Tibial artery (tissue), 4 donors: ENCODE measurements around the gene GTPBP6.

Source experiments
- DNase-seq, 2 donors: peaks; one replicate each; pipeline ENCODE4 v3.0.0-alpha.2; 2019
- H3K27ac ChIP-seq, 2 donors: fragments of 200-600 bp; sonication (generic) in 1 of 2; 1 replicate in 1 of 2; 2 replicates in 1 of 2; pipeline ENCODE4 v1.5.1; 2018 to 2019; ENCODE audit warnings: mild to moderate bottlenecking in 1 of 2
- H3K27me3 ChIP-seq, 2 donors: fragments of 200-600 bp; sonication (generic) in 1 of 2; one replicate each; pipeline versions ENCODE4 v1.5.1 to v1.6.0; 2016 to 2019
- H3K36me3 ChIP-seq, 3 donors: fragments of 200-600 bp; sonication (generic) in 2 of 3; one replicate each; pipeline ENCODE4 v1.5.1; 2016 to 2019; ENCODE audit warnings: mild to moderate bottlenecking in 2 of 3
- H3K4me1 ChIP-seq, 4 donors: fragments of 200-600 bp; sonication (generic) in 2 of 4; 1 replicate in 3 of 4; 2 replicates in 1 of 4; pipeline ENCODE4 v1.5.1; 2016 to 2019
- H3K4me3 ChIP-seq, 2 donors: fragments of 200-600 bp; sonication (generic) in 1 of 2; 1 replicate in 1 of 2; 2 replicates in 1 of 2; pipeline ENCODE4 v1.5.1; 2018 to 2019; ENCODE audit warnings: mild to moderate bottlenecking in 2 of 2
- H3K9me3 ChIP-seq, 3 donors: fragments of 200-600 bp; sonication (generic) in 1 of 3; one replicate each; pipeline ENCODE4 v1.5.1; 2016 to 2019
- CTCF ChIP-seq, 2 experiments: fragments of 200-600 bp in 1 of 2; fragments of 450-650 bp in 1 of 2; IDR thresholded peaks; one replicate each; pipeline ENCODE4 v1.5.1; 2017 to 2019; ENCODE audit warnings: antibody characterized with exemption in 2 of 2, mild to moderate bottlenecking in 1 of 2, moderate library complexity in 1 of 2
- intact Hi-C: fragments of 100-400 bp; cut with DNase I; formaldehyde crosslinking; loops from one replicate; pipeline ENCODE4 v1.15.0; 2023; ENCODE audit warnings: low total_unique reads

Gene GTPBP6

GRCh38 chrX:300334-300733 is 18.3 kb downstream of the GTPBP6 start:
- Histone ChIP-seq H3K27me3 (no peaks in the 10 kb centered on the region), H3K27ac (no peak overlapping the region), H3K9me3 (peaks cover 0 to 12% (median 7%) of the 10 kb centered on the region in 3 donors), H3K36me3 (peaks cover 14 to 52% (median 38%) of the 10 kb centered on the region in 3 donors), H3K4me3 (no peak overlapping the region), H3K4me1 (no peaks in the 10 kb centered on the region)
- DNase-seq = no peak
- intact Hi-C loops = no loop called here
- no peak for TF ChIP-seq CTCF (IDR thresholded peaks at IDR 0.05)

- Histone ChIP-seq H3K27me3 (no peaks in the 10 kb centered on the region), H3K27ac (no peak overlapping the region), H3K9me3 (peaks cover 0 to 7% (median 2%) of the 10 kb centered on the region in 3 donors), H3K4me3 (no peak overlapping the region), H3K36me3 (peaks cover 4 to 43% (median 25%) of the 10 kb centered on the region in 3 donors), H3K4me1 (no peaks in the 10 kb centered on the region)
- intact Hi-C loops = no loop called here
- no peak for DNase-seq
- no peak for TF ChIP-seq CTCF (IDR thresholded peaks at IDR 0.05)
These were observed 19.6 kb downstream of the GTPBP6 start for GRCh38 chrX:298993-299392.

GRCh38 chrX:295136-295535 is 23.5 kb downstream of the GTPBP6 start:
- Histone ChIP-seq H3K9me3 (no peaks in the 10 kb centered on the region), H3K36me3 (peaks cover 5 to 43% (median 17%) of the 10 kb centered on the region in 3 donors), H3K4me1 (no peaks in the 10 kb centered on the region), H3K27me3 (no peaks in the 10 kb centered on the region), H3K4me3 (no peak overlapping the region), H3K27ac (no peak overlapping the region)
- DNase-seq = peak in 1 of 2 donors; percentile 14
- TF ChIP-seq CTCF (IDR thresholded peaks at IDR 0.05) = no peak
- intact Hi-C loops = no loop called here

GRCh38 chrX:292900-293897 is 25.4 kb downstream of the GTPBP6 start:
- TF ChIP-seq CTCF (IDR thresholded peaks at IDR 0.05) = no peak
- H3K4me3 ChIP-seq = no peak overlapping the region
- peak in 1 of 2 donors; percentile 13 for DNase-seq
- no peak overlapping the region for H3K27ac ChIP-seq
- no peaks in the 10 kb centered on the region for H3K27me3 ChIP-seq
- H3K4me1 ChIP-seq = no peaks in the 10 kb centered on the region
- H3K9me3 ChIP-seq = no peaks in the 10 kb centered on the region
- intact Hi-C loops = no loop called here
- H3K36me3 ChIP-seq = peaks cover 5 to 49% (median 17%) of the 10 kb centered on the region in 3 donors

GRCh38 chrX:291411-291901 is 27.1 kb downstream of the GTPBP6 start:
- Histone ChIP-seq H3K36me3 (peaks cover 5 to 47% (median 17%) of the 10 kb centered on the region in 3 donors), H3K4me1 (no peaks in the 10 kb centered on the region)

More at GRCh38 chrX:291411-291901, 27.1 kb downstream of the GTPBP6 start:
- intact Hi-C loops = no loop called here
- Histone ChIP-seq H3K27ac (no peak overlapping the region), H3K4me3 (no peak overlapping the region), H3K9me3 (no peaks in the 10 kb centered on the region), H3K27me3 (no peaks in the 10 kb centered on the region)
- DNase-seq = peak in 1 of 2 donors; percentile 19
- TF ChIP-seq CTCF (IDR thresholded peaks at IDR 0.05) = no peak
